Smooth muscle cell (in vitro differentiated cells): Measurements from ENCODE around the gene ARID2. TPM values are rescaled to one million over a fixed set of nuclear protein-coding genes. Genes with fewer than 3 reads are reported as not detected.

ENCODE experiments used
- DNase-seq: peaks from one replicate; lab custom pipeline; 2025; ENCODE audit not compliant: unreplicated experiment; lab: John Stamatoyannopoulos, UW
- H2AFZ ChIP-seq: fragments of 200-600 bp; sonication (generic); 2 replicates; pipeline ENCODE4 v1.6.0; 2016; ENCODE audit warnings: antibody characterized with exemption, low read depth, mild to moderate bottlenecking
- H3F3A ChIP-seq: fragments of 200-600 bp; sonication (generic); 2 replicates; pipeline ENCODE4 v1.6.0; 2017; ENCODE audit warnings: antibody characterized with exemption, low read depth
- H3K27ac ChIP-seq: fragments of 200-600 bp; sonication (generic); 2 replicates; pipeline ENCODE4 v1.5.1; 2016; ENCODE audit warnings: low read depth, mild to moderate bottlenecking
- H3K27me3 ChIP-seq: fragments of 200-600 bp; sonication (generic); 2 replicates; pipeline ENCODE4 v1.6.1; 2016; ENCODE audit warnings: low read depth, mild to moderate bottlenecking
- H3K36me3 ChIP-seq: fragments of 200-600 bp; sonication (generic); 2 replicates; pipeline ENCODE4 v1.5.1; 2016; ENCODE audit warnings: low read depth
- H3K4me1 ChIP-seq: fragments of 200-600 bp; sonication (generic); 2 replicates; pipeline ENCODE4 v1.5.1; 2016; ENCODE audit warnings: low read depth
- H3K4me2 ChIP-seq: fragments of 200-600 bp; sonication (generic); 2 replicates; pipeline ENCODE4 v1.6.0; 2016; ENCODE audit warnings: mild to moderate bottlenecking
- H3K4me3 ChIP-seq: fragments of 200-600 bp; sonication (generic); 2 replicates; pipeline ENCODE4 v1.5.1; 2016; ENCODE audit warnings: mild to moderate bottlenecking
- H3K79me2 ChIP-seq: fragments of 200-600 bp; sonication (generic); 2 replicates; pipeline ENCODE4 v1.6.0; 2016; ENCODE audit warnings: low read depth, mild to moderate bottlenecking
- H3K9ac ChIP-seq: fragments of 200-600 bp; sonication (generic); 2 replicates; pipeline ENCODE4 v1.6.0; 2016; ENCODE audit warnings: low read depth
- H3K9me3 ChIP-seq: fragments of 200-600 bp; sonication (generic); replicated peaks from 2 replicates; pipeline ENCODE4 v1.5.1; 2016; ENCODE audit warnings: low read depth
- H4K20me1 ChIP-seq: fragments of 200-600 bp; sonication (generic); 2 replicates; pipeline ENCODE4 v1.6.0; 2016; ENCODE audit warnings: low read depth
- CTCF ChIP-seq: fragments of 200-600 bp; sonication (generic); IDR thresholded peaks from 2 replicates; pipeline ENCODE4 v1.5.1; 2017; ENCODE audit warnings: borderline replicate concordance, mild to moderate bottlenecking, antibody characterized with exemption; ENCODE audit not compliant: insufficient read depth, poor library complexity, severe bottlenecking
- WGBS: methylation state at CpG from one replicate; pipeline ENCODE4 v1.1.7; 2016; ENCODE audit warnings: low lambda C conversion rate; 5-methylcytosine and 5-hydroxymethylcytosine counted together
- polyA plus RNA-seq: library from polyadenylated mRNA; unstranded; fragments of >200 nt; fragmentation: Nextera tagmentation; extraction: Ambion mirVana; gene quantifications from 2 replicates; pipeline ENCODE4 v1.2.1, GENCODE V29; 2016
- total RNA-seq: library from RNA; depleted of rRNA; stranded (reverse); fragments of >200 nt; gene quantifications from 2 replicates; pipeline ENCODE4 v1.2.3, GENCODE V29; 2014

The ARID2 gene
- total and polyA plus RNA-seq, 2 experiments from 2014 or later, result 9.9 to 36.2 TPM

- H4K20me1 ChIP-seq, result peaks cover 52% of the 10 kb centered on the region
- no peak overlapping the region for H3K27ac ChIP-seq
- WGBS, result 89% methylated on average over 4 of the region's 4 CpGs
- H3K9me3 ChIP-seq, result no peaks in the 10 kb centered on the region
- H3K36me3 ChIP-seq, result no peaks in the 10 kb centered on the region
- H3K27me3 ChIP-seq, result no peaks in the 10 kb centered on the region
- no peaks in the 10 kb centered on the region for H3F3A ChIP-seq
- no peak overlapping the region for H3K9ac ChIP-seq
- no peak overlapping the region for H2AFZ ChIP-seq
- no peak for DNase-seq
- no peak overlapping the region for H3K4me3 ChIP-seq
- TF ChIP-seq CTCF, result no peak
- no peak overlapping the region for H3K4me2 ChIP-seq
- H3K4me1 ChIP-seq, result no peaks in the 10 kb centered on the region
- peaks cover 32% of the 10 kb centered on the region for H3K79me2 ChIP-seq
Observed at GRCh38 chr12:45718306-45718705, 11.2 kb upstream of the ARID2 start.

- Histone ChIP-seq H3F3A (no peaks in the 10 kb centered on the region), H3K4me3 (no peak overlapping the region), H3K9ac (no peak overlapping the region), H3K79me2 (peaks cover 50% of the 10 kb centered on the region), H3K4me2 (no peak overlapping the region), H4K20me1 (peaks cover 70% of the 10 kb centered on the region), H3K9me3 (no peaks in the 10 kb centered on the region), H3K27me3 (no peaks in the 10 kb centered on the region), H3K27ac (no peak overlapping the region), H3K36me3 (no peaks in the 10 kb centered on the region), H2AFZ (no peak overlapping the region), H3K4me1 (peaks cover 13% of the 10 kb centered on the region)
- 98% methylated on average over 2 of the region's 2 CpGs for WGBS
- DNase-seq, result no peak
- TF ChIP-seq CTCF, result no peak
Observed at GRCh38 chr12:45720069-45720468, 9.4 kb upstream of the ARID2 start.

GRCh38 chr12:45721369-45721768 lies 8.1 kb upstream of the ARID2 start:
- no peak for TF ChIP-seq CTCF
- Histone ChIP-seq H3K36me3 (no peaks in the 10 kb centered on the region), H3K4me3 (no peak overlapping the region), H4K20me1 (peaks cover 80% of the 10 kb centered on the region), H3K27ac (no peak overlapping the region), H3F3A (no peaks in the 10 kb centered on the region), H3K79me2 (peaks cover 63% of the 10 kb centered on the region), H3K27me3 (no peaks in the 10 kb centered on the region), H3K9ac (no peak overlapping the region), H2AFZ (no peak overlapping the region), H3K9me3 (no peaks in the 10 kb centered on the region), H3K4me2 (no peak overlapping the region), H3K4me1 (peaks cover 16% of the 10 kb centered on the region)
- no peak for DNase-seq
- 94% methylated on average over 2 of the region's 2 CpGs for WGBS

DNA sequence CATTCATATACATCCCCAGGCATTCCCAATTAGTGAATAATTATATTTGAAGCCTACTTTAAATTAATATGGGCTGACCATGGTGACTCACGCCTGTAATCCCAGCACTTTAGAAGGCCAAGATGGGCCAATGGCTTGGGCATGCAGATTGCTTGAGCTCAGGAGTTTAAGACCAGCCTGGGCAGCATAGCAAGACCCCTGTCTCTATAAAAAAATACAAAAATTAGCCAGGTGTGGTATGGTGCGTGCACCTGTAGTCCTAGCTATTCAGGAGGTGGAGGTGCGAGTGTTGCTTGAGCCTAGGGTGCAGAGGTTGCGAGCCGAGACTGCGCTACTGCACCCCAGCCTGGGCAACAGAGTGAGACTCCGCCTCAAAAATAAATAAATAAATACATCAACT lies 7.6 kb upstream of the ARID2 start:
- H4K20me1 ChIP-seq, result peaks cover 80% of the 10 kb centered on the region
- H3K9me3 ChIP-seq, result no peaks in the 10 kb centered on the region
- 97% methylated on average over 7 of the region's 7 CpGs for whole genome bisulfite sequencing
- H3F3A ChIP-seq, result no peaks in the 10 kb centered on the region
- no peak overlapping the region for H3K4me3 ChIP-seq
- no peaks in the 10 kb centered on the region for H3K36me3 ChIP-seq
- H3K27ac ChIP-seq, result no peak overlapping the region
- H3K79me2 ChIP-seq, result peaks cover 64% of the 10 kb centered on the region
- no peak overlapping the region for H2AFZ ChIP-seq
- peaks cover 16% of the 10 kb centered on the region for H3K4me1 ChIP-seq
- no peak for TF ChIP-seq CTCF
- no peak overlapping the region for H3K9ac ChIP-seq
- no peak for DNase-seq
- H3K4me2 ChIP-seq, result no peak overlapping the region
- H3K27me3 ChIP-seq, result no peaks in the 10 kb centered on the region
